SK-N-SH treated with all-trans-retinoic acid at 6 μM for 48 hours (cell line): Measurements from ENCODE around the gene ANXA7.

Experiments
- ATAC-seq: fragments of 200-7000 bp; cut with Tn5 transposase; 3 replicates; pipeline ENCODE4 v1.9.1; 2020; ENCODE audit warnings: mild to moderate bottlenecking, moderate library complexity
- ARNTL ChIP-seq: fragments of 450-650 bp; formaldehyde crosslinking; IDR thresholded peaks from 2 replicates; pipeline ENCODE4 v1.5.0; 2020; ENCODE audit warnings: low read depth, mild to moderate bottlenecking, moderate library complexity, borderline replicate concordance
- BACH2 ChIP-seq: fragments of 250-450 bp; sonication (Bioruptor Pico); IDR thresholded peaks from 2 replicates; pipeline ENCODE4 v1.9.0; 2021; ENCODE audit warnings: mild to moderate bottlenecking, borderline replicate concordance
- CREB5 ChIP-seq: fragments of 250-450 bp; sonication (Bioruptor Pico); IDR thresholded peaks from 2 replicates; pipeline ENCODE4 v1.5.1; 2020; ENCODE audit warnings: low read depth, mild to moderate bottlenecking, moderate library complexity
- CSDC2 ChIP-seq: fragments of 250-450 bp; sonication (Bioruptor Pico); IDR thresholded peaks from 2 replicates; pipeline ENCODE4 v1.5.0; 2020; ENCODE audit warnings: mild to moderate bottlenecking, moderate library complexity
- CSRNP3 ChIP-seq: fragments of 250-450 bp; sonication (Bioruptor Pico); IDR thresholded peaks from 2 replicates; pipeline ENCODE4 v1.5.1; 2021; ENCODE audit warnings: mild to moderate bottlenecking, moderate library complexity
- ESRRG ChIP-seq: fragments of 250-450 bp; sonication (Bioruptor Pico); IDR thresholded peaks from 2 replicates; pipeline ENCODE4 v1.6.1; 2021; ENCODE audit warnings: mild to moderate bottlenecking
- GLIS3 ChIP-seq: fragments of 250-450 bp; sonication (Bioruptor Pico); IDR thresholded peaks from 2 replicates; pipeline ENCODE4 v1.5.0; 2020; ENCODE audit warnings: mild to moderate bottlenecking, moderate library complexity
- ISL1 ChIP-seq: fragments of 250-450 bp; sonication (Bioruptor Pico); IDR thresholded peaks from 2 replicates; pipeline ENCODE4 v2.1.2; 2022; ENCODE audit warnings: mild to moderate bottlenecking, moderate library complexity
- OSR1 ChIP-seq: fragments of 250-450 bp; sonication (Bioruptor Pico); IDR thresholded peaks from 2 replicates; pipeline ENCODE4 v1.8.0; 2022; ENCODE audit warnings: moderate library complexity, mild to moderate bottlenecking, inconsistent platforms
- PATZ1 ChIP-seq: fragments of 250-450 bp; sonication (Bioruptor Pico); IDR thresholded peaks from 2 replicates; pipeline ENCODE4 v1.8.0; 2020; ENCODE audit warnings: mild to moderate bottlenecking, moderate library complexity, borderline replicate concordance
- PPARA ChIP-seq: fragments of 250-450 bp; sonication (Bioruptor Pico); IDR thresholded peaks from 2 replicates; pipeline ENCODE4 v1.5.0; 2020; ENCODE audit warnings: mild to moderate bottlenecking, borderline replicate concordance
- RARB ChIP-seq: fragments of 250-450 bp; sonication (Bioruptor Pico); IDR thresholded peaks from 2 replicates; pipeline ENCODE4 v1.8.0; 2021; ENCODE audit warnings: mild to moderate bottlenecking, moderate library complexity
- SNAI2 ChIP-seq: fragments of 250-450 bp; sonication (Bioruptor Pico); IDR thresholded peaks from 2 replicates; pipeline ENCODE4 v1.5.0; 2020; ENCODE audit warnings: mild to moderate bottlenecking, moderate library complexity
- TOX ChIP-seq: fragments of 250-450 bp; sonication (Bioruptor Pico); IDR thresholded peaks from 2 replicates; pipeline ENCODE4 v1.8.0; 2021; ENCODE audit warnings: mild to moderate bottlenecking, moderate library complexity, borderline replicate concordance
- TSHZ2 ChIP-seq: fragments of 250-450 bp; sonication (Bioruptor Pico); IDR thresholded peaks from 2 replicates; pipeline ENCODE4 v1.5.0; 2020; ENCODE audit warnings: mild to moderate bottlenecking, moderate library complexity
- ZC3H10 ChIP-seq: fragments of 250-450 bp; sonication (Bioruptor Pico); IDR thresholded peaks from 2 replicates; pipeline ENCODE4 v1.5.1; 2021; ENCODE audit warnings: mild to moderate bottlenecking, moderate library complexity
- ZFP3 ChIP-seq: fragments of 250-450 bp; sonication (Bioruptor Pico); IDR thresholded peaks from 2 replicates; pipeline ENCODE4 v1.5.0; 2020; ENCODE audit warnings: mild to moderate bottlenecking, moderate library complexity
- ZFP30 ChIP-seq: fragments of 450-650 bp; formaldehyde crosslinking; IDR thresholded peaks from 2 replicates; pipeline ENCODE4 v1.5.0; 2022; ENCODE audit warnings: mild to moderate bottlenecking, moderate library complexity
- ZNF565 ChIP-seq: fragments of 450-650 bp; formaldehyde crosslinking; conservative IDR thresholded peaks from 2 replicates; pipeline ENCODE4 v1.5.0; 2020; ENCODE audit warnings: low read depth, mild to moderate bottlenecking, moderate library complexity
- ZNF70 ChIP-seq: fragments of 450-650 bp; formaldehyde crosslinking; IDR thresholded peaks from 2 replicates; pipeline ENCODE4 v1.5.0; 2020; ENCODE audit warnings: mild to moderate bottlenecking, moderate library complexity
- ZNF8 ChIP-seq: fragments of 450-650 bp; formaldehyde crosslinking; IDR thresholded peaks from 2 replicates; pipeline ENCODE4 v1.5.0; 2020; ENCODE audit warnings: mild to moderate bottlenecking, moderate library complexity

ANXA7 gene

GRCh38 chr10:73423309-73423708, 9.5 kb upstream of the ANXA7 start:
- no peak for ATAC-seq
- no peak for TF ChIP-seq ZFP3 (CRISPR knock-in tag)
- TF ChIP-seq TSHZ2 (CRISPR knock-in tag) = no peak
- no peak for TF ChIP-seq ZNF70 (CRISPR knock-in tag)
- TF ChIP-seq PPARA (CRISPR knock-in tag) = no peak
- no peak for TF ChIP-seq BACH2 (CRISPR knock-in tag)
- no peak for TF ChIP-seq ZNF565 (CRISPR knock-in tag)
- TF ChIP-seq ZFP30 (CRISPR knock-in tag) = no peak
- no peak for TF ChIP-seq CREB5 (CRISPR knock-in tag)
- TF ChIP-seq ZNF8 = no peak
- TF ChIP-seq ARNTL = no peak
- no peak for TF ChIP-seq OSR1
- TF ChIP-seq ESRRG = no peak
- TF ChIP-seq ISL1 (CRISPR knock-in tag) = no peak
- TF ChIP-seq TOX (CRISPR knock-in tag) = no peak
- TF ChIP-seq CSDC2 (CRISPR knock-in tag) = no peak

- TF ChIP-seq GLIS3 (CRISPR knock-in tag) (no peak), CSDC2 (CRISPR knock-in tag) (no peak), PATZ1 (no peak), ZNF565 (CRISPR knock-in tag) (no peak), CSRNP3 (CRISPR knock-in tag) (no peak), ZNF8 (no peak), BACH2 (CRISPR knock-in tag) (no peak), ZFP3 (CRISPR knock-in tag) (no peak), ZFP30 (CRISPR knock-in tag) (no peak), ARNTL (no peak), ZC3H10 (CRISPR knock-in tag) (no peak), SNAI2 (CRISPR knock-in tag) (no peak)
- ATAC-seq = no peak
Measured at GRCh38 chr10:73416571-73416970, 2.7 kb upstream of the ANXA7 start.

- peak; percentile 54 for ATAC-seq
- no peak for TF ChIP-seq ZFP3 (CRISPR knock-in tag)
- no peak for TF ChIP-seq BACH2 (CRISPR knock-in tag)
- TF ChIP-seq SNAI2 (CRISPR knock-in tag) = no peak
- no peak for TF ChIP-seq ZC3H10 (CRISPR knock-in tag)
- no peak for TF ChIP-seq PATZ1
- no peak for TF ChIP-seq RARB (CRISPR knock-in tag)
- TF ChIP-seq GLIS3 (CRISPR knock-in tag) = no peak
- no peak for TF ChIP-seq TOX (CRISPR knock-in tag)
- TF ChIP-seq TSHZ2 (CRISPR knock-in tag) = no peak
- TF ChIP-seq ARNTL = no peak
- TF ChIP-seq CREB5 (CRISPR knock-in tag) = no peak
- no peak for TF ChIP-seq CSRNP3 (CRISPR knock-in tag)
- no peak for TF ChIP-seq CSDC2 (CRISPR knock-in tag)
Measured at GRCh38 chr10:73414230-73414945, 530 bp upstream of the ANXA7 start.
